ENCODE results near the gene CCL17. TPM values are rescaled to one million over a fixed set of nuclear protein-coding genes. Genes with fewer than 3 reads are reported as not detected.

The CCL17 gene
- total RNA-seq, 1 donor from 2014 or later: not detected

DNA sequence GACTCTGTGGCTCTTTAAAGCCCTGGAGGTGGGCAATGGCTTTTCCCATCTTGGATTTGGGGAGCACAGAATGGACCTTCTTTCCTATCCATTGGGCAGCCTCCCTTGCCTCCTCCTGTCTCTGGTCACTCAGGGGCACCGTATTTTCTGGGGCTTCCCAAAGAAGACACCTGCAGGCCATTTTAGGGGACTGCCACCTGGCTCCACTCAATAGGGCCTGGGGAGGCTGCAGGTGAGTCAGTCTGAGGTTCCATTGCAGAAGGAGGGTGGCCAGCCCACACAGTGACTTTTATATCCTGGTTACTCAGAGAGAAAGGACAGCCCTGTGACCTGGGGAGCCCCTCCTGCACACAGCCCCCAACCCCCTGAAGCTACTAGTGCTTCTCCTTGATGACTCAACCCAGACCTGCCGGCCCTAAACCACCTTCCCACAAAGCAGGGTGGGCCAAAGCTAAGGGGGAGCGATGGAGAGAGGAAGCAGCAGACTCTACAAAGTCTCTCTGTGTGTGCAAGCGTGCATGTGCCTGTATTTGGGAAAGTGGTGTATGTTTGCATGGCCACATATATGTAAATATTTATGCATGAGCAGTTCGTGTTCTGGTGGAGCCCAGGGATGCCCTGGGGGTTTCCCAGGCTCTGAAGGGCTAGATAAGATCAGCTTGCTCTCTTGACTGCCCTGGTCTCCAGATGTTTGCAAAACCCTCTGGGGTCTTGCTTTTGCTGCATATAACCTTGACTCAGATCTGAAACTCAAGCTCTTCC is 27.3 kb upstream of the CCL17 start:
- no peak for DNase-seq (ENCODE audit: extremely low read depth, low read depth, low spot score)

DNA sequence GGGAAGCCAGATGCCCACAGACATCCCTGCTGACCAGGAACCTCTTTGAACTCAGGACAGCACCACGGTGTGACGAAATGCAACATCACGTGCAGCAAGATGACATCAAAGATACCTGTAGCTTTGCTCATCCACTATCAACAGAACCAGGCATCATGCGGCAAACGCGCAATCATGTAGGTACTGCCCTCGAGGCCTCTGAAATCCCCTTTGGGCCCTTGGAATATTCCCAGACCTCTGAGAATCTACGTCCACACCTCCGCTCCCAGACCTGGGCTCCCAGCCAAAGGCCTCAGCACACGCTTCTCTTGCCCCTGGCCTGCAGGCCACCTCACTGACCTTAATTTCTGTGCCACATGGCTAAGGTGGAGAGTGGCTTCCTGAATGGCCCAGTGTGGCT is 25.0 kb upstream of the CCL17 start:
- DNase-seq (ENCODE audit: extremely low read depth, low read depth, low spot score): no peak

DNA sequence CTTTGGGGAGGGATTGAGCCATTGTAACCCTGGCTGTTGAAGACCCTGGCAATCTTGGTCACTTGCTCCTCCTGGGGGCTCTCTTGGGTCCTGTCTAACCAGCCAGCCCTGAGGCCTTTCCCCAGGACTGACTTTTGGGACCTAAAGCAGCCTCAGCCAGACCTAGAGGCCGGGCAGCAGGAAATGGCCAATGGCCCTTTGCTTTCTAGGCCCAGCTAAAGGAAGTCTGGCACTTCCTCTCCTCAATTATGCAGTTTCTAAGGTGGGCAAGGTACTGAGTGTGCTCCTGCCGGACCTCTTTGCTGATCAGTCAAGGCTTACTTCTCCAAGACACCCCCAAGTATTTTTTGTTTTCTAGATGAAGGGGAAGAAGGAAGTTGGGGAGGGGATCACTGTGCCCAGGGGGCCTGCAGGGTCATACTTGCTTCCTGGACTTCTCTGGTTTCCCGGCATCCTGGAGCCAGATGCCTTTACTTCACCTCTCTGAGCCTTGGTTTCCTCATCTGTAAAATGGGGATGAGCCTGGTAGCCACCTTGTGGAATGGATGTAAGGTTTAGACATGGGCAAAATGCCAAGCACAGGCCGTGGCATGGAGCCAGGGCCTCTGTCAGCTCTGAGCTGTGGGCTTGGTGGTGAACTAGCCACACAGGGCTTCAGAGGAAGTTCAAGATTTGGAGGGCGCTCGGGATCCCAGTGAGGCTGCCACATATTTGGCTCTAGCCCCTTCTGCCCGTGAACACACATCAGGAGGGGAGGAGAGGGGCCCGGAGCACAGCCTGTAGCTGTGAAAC is 23.7 kb upstream of the CCL17 start:
- DNase-seq (ENCODE audit: extremely low read depth, low read depth, low spot score): no peak

DNA sequence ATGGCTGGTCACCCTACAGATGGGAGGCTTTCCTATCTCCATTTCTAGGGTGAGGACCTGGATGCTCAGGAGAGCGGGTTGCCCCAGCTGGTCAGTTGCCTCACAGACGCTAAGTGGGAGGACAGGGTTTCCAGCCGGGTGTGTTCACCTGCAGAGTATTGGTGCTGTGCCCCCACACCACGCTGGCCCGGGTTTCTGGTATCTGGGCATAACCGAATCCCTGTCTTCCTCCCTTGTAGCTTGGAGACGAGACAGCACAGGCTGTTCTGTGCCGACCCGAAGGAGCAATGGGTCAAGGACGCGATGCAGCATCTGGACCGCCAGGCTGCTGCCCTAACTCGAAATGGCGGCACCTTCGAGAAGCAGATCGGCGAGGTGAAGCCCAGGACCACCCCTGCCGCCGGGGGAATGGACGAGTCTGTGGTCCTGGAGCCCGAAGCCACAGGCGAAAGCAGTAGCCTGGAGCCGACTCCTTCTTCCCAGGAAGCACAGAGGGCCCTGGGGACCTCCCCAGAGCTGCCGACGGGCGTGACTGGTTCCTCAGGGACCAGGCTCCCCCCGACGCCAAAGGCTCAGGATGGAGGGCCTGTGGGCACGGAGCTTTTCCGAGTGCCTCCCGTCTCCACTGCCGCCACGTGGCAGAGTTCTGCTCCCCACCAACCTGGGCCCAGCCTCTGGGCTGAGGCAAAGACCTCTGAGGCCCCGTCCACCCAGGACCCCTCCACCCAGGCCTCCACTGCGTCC is 22.6 kb upstream of the CCL17 start:
- DNase-seq (ENCODE audit: extremely low read depth, low read depth, low spot score): no peak

GRCh38 chr16:57382535-57383275 is 21.9 kb upstream of the CCL17 start:
- DNase-seq (ENCODE audit: extremely low read depth, low read depth, low spot score): no peak

GRCh38 chr16:57383276-57384247 is 21.0 kb upstream of the CCL17 start:
- no peak for DNase-seq (ENCODE audit: extremely low read depth, low read depth, low spot score)

DNA sequence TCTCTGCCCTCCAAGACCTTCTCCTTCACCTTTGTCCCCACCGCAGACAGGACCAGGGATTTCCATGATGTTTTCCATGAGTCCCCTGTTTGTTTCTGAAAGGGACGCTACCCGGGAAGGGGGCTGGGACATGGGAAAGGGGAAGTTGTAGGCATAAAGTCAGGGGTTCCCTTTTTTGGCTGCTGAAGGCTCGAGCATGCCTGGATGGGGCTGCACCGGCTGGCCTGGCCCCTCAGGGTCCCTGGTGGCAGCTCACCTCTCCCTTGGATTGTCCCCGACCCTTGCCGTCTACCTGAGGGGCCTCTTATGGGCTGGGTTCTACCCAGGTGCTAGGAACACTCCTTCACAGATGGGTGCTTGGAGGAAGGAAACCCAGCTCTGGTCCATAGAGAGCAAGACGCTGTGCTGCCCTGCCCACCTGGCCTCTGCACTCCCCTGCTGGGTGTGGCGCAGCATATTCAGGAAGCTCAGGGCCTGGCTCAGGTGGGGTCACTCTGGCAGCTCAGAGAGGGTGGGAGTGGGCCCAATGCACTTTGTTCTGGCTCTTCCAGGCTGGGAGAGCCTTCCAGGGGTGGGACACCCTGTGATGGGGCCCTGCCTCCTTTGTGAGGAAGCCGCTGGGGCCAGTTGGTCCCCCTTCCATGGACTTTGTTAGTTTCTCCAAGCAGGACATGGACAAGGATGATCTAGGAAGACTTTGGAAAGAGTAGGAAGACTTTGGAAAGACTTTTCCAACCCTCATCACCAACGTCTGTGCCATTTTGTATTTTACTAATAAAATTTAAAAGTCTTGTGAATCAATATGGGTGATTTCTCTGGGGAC is 20.1 kb upstream of the CCL17 start:
- DNase-seq (ENCODE audit: extremely low read depth, low read depth, low spot score): no peak

DNA sequence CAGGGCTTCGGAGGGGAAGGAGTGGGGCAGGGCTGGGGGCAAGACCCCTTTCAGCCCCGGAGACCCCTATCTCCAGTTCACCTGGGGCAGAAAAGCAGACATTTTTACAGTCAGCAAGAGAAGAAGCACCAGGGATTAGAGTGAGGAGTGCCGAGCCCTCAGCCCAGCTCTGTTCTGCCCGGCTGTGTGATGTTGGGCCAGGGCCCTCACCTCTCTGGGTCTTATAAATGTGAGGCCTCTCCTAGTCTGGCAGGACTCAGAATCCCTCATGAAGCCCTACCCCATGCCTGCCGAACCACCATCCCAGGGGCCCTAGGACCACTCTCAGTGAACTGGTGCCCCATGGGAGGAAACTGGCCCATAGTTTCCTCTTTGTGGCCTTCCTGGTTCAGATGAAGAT is 19.5 kb upstream of the CCL17 start:
- DNase-seq (ENCODE audit: extremely low read depth, low read depth, low spot score): no peak

DNA sequence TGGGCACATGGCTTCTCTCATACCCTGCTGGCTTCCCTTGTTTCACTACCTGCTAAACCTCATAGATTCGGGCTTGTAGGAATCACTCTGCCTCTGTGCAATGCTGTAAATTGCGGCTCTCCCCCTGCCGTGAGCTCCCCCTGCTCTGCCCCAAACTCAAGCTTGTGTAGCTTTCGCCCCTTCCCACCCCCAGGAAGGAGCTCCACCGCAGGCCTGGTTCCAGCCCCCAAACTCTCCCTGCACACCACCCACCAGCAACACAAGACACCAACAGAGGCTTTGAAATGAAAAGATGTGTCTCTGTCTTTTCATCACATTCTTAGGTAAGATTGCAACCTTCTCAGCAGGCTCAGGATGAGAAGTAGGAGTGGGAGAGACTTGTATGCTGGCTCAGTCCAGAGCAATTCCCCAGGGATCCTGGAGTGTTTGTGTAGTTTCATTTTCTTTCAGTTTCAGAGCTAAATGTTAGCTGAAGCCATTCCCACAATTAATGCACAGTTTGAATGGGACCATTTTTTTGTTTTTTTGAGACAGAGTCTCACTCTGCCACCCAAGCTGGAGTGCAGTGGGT is 18.1 kb upstream of the CCL17 start:
- DNase-seq (ENCODE audit: extremely low read depth, low read depth, low spot score): no peak

DNA sequence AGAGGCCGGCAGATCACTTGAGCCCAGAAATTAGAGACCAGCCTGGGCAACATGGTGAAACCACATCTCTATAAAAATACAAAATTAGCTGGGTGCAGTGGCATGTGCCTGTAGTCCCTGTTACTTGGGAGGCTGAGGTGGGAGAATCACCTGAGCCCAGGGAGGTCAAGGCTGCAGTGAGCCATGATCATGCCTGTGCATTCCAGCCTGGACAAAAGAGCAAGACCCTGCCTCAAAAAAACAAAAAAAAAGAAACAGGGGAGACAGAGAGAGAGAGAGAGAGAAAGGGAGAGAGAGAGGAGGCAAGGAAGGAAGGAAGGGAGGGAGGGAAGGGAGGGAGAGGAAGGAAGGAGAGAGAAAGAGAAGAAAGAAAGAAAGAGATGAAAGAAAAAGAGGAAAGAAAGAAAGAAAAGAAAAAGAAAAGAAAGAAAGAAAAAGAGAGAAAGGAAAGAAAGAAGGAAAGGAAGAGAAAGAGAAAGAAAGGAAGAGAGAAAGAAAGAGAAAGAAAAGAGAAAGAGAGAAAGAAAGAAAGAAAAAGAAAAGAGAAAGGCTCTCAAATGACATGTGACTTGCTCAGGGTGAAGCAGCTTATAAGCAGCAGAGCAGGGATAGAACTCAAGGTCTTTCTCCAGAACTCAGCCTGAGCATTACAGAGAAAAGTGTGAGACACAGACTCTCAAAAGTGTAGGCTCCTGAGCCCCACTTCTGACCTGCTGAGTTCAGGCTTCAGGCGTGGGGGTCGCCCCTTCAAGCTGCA is 16.8 kb upstream of the CCL17 start:
- DNase-seq (ENCODE audit: extremely low read depth, low read depth, low spot score): no peak

DNA sequence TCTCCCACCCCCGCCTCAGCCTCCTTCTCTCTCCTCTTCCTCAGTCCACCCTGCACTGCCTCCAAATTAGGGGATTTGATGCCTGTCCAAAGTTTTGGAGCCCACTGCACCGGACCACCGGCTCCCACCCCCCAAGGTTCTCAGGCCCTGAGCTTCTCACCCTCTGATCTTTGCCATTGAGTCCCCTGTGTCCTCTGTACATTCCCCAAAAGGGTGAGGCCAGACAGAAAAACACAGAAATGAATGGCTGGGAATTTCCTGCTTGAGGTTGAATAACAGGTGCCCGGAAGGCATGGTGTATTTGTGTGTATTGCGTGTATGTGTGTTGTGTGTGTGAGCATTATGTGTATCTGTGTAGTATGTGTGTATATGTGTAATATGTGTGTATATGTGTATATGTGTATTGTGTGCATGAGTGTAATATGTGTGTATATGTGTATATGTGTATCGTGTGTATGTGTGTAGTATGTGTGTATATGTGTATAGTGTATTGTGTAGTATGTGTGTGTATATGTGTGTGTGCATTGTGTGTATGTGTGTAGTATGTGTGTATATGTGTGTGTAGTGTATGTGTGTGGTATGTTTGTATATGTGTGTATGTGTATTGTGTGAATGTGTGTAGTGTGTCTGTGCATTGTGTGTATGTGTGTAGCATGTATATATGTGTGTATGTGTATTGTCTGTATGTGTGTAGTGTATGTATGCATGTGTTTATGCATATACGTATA is 16.0 kb upstream of the CCL17 start:
- DNase-seq (ENCODE audit: extremely low read depth, low read depth, low spot score): no peak

DNA sequence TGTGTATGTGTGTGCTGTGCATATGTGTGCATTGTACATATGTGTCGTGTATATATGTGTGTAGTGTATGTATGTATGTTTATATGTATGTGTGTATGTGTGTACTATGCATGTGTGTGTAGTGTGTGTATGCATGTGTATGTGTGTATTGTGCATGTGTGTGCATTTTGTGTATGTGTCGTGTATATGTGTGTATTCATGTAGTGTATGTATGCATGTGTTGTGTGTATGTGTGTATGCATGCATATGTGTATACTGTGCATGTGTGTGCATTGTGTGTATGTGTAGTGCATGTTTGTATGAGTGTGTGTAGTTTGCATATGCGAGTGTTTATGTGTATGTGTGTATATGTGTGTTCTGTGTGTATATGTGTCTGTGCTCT is 15.5 kb upstream of the CCL17 start:
- no peak for DNase-seq (ENCODE audit: extremely low read depth, low read depth, low spot score)

DNA sequence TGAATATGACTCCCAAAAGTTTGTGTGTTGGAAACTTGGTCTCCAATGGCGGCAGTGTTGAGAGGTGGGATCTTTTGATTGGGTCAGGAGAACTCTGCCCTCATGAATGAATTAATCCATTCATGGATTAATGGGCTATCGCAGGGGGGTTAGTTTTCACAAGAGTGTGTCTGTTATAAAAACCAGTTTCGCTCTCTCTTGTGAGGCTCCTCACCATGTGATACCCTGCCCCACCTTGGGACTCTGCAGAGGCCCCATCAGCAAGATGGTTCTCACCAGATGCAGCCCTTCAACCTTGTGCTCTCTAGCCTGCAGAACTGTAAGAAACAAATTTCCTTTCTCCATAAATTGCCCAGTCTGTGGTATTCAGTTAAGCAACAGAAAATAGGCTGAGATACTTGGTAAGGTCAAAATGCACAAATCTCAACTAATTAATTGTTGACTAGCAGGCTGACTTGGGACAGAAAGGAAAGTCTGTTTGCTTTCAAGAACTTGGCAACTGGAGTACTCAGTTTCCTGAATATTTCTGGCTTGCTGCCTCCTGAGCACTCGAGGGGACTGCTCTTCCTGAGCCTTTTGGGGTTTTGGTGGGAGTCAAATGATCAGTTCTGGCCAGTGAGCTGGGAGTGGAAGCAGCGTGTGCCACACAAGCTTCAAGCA is 13.8 kb upstream of the CCL17 start:
- DNase-seq (ENCODE audit: extremely low read depth, low read depth, low spot score): no peak

DNA sequence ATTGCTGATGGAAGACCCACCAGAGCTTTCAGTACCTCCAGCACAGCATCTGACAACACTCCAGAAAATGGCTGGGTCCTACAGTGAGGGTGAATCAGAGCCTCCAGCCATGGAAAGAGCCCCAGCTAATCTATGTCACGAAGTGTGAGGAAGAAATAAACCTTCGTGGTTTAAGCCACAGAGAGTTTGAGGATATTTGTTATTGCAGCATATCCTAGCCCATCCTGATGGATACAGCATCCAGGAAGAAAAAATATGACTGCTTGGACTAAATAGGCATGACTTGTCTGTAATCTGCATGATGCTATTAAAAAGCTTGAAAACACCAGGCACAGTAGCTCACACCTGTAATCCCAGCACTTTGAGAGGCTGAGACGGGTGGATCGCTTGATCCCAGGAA is 13.3 kb upstream of the CCL17 start:
- no peak for DNase-seq (ENCODE audit: extremely low read depth, low read depth, low spot score)

DNA sequence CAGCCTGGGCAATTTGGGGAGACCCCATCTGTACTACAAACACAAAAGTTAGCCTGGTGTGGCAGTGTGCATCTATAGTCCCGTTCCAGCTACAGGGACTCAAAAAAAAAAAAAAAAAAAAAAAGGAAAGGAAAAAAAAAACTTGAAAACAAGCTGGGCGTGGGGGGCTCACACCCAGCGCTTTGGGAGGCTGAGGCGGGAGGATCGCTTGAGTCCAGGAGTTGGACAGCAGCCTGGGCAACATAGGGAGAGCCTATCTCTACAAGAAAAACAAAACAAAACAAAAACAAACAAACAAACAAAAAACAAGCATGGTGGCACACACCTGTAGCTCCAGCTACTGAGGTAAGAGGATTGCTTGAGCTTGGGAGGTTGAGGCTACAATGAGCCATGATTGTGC is 12.9 kb upstream of the CCL17 start:
- DNase-seq (ENCODE audit: extremely low read depth, low read depth, low spot score): no peak

DNA sequence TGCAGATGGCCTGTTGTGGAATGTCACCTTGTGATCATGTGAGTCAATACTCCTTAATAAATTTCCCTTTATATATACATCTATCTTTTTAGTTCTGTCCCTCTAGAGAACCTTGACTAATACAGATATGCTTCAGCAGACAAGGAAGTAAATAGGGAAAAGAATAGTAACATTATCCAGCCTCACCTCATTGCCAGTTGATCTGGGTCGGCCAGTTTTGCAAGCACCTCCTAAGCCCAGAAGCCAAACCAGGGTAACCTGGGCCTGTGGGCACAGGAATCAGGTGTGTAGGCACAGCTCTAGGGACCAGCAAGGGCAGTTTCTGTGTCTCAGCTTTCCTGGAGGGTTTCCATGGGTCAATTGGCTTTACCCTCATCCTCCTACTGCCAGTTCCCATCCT is 11.9 kb upstream of the CCL17 start:
- DNase-seq (ENCODE audit: extremely low read depth, low read depth, low spot score): no peak

DNA sequence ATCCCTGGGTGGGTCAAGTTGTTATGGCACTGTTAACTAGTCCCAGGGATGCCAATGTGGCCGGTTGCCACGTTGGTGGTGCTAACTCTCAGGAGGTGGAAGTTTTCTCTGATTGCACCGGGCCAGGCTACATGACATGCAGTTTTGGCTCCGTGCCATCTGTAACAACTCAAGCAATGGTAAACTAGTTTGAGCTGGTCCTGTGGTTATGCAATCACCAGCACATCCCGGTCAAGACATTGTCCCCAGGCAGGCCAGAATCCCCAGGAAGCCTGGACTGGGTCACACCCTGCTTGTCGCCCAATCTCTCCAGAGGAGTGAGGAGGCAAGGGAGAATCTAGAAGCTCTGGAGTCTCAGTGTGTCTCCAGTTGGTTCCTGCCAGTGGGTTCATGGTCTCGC is 10.1 kb upstream of the CCL17 start:
- no peak for DNase-seq (ENCODE audit: extremely low read depth, low read depth, low spot score)

Measured in glomerular endothelial cell (primary cell).